GM18517 (cell line): ENCODE results near the gene IFI44L.

ENCODE experiments used
- ATAC-seq: cut with Tn5 transposase; IDR thresholded peaks from one replicate; pipeline ENCODE4 v1.9.1; 2021; ENCODE audit warnings: mild to moderate bottlenecking, moderate library complexity; ENCODE audit not compliant: unreplicated experiment

The IFI44L gene

DNA sequence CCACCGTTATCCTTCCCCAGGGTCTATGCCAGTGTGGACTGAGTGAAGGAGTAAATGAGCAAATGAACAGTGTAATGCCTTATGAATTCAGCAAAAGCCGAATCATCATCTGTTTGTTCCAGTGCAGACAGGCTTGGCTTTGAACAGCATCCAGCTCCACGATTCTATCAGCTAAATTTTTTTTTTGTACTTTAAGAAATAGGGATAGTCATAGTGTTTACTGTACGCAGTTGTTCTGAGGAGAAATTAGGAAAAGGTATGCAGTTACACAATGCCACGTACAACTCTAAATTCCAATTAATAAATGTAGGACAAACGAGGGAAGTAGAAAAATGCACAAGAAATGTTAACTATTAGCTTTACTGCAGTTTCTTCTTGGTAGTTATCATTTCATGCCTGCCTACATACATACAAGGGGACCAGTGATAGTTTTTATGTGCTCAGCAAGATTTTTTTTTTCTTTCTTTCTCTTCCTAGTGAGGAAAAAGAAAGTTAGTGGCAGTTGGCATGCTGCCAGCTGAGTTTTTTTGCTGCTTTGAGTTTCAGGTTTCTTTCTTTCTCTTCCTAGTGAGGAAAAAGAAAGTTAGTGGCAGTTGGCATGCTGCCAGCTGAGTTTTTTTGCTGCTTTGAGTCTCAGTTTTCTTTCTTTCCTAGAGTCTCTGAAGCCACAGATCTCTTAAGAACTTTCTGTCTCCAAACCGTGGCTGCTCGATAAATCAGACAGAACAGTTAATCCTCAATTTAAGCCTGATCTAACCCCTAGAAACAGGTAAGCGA, at the start of gene IFI44L:
Gene IFI44L (plus strand): TSS at position 646 of the 777 bp plus-strand sequence. CDS start 7,468 bp downstream, outside the sequence.
- peak; percentile 46 for ATAC-seq

DNA sequence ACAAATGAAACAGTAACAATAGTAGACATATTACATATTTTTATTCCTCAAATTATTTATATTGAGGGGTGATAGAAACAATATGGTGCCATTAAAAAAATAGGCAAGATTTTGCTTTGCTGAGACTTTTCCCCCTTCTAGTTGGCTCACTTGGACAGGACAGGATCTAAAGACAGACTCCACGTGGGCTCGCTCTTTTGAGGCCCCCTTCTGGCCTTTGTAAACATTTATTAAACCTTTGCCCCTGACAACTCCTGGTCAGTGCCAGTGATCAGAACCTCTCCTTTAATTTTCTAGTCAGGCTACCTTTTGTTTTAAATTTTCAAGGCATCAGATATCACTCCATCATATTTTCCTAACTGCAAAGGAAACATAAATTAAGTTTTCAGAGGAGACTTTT, 49.7 kb upstream of the IFI44L start:
- ATAC-seq: no peak

DNA sequence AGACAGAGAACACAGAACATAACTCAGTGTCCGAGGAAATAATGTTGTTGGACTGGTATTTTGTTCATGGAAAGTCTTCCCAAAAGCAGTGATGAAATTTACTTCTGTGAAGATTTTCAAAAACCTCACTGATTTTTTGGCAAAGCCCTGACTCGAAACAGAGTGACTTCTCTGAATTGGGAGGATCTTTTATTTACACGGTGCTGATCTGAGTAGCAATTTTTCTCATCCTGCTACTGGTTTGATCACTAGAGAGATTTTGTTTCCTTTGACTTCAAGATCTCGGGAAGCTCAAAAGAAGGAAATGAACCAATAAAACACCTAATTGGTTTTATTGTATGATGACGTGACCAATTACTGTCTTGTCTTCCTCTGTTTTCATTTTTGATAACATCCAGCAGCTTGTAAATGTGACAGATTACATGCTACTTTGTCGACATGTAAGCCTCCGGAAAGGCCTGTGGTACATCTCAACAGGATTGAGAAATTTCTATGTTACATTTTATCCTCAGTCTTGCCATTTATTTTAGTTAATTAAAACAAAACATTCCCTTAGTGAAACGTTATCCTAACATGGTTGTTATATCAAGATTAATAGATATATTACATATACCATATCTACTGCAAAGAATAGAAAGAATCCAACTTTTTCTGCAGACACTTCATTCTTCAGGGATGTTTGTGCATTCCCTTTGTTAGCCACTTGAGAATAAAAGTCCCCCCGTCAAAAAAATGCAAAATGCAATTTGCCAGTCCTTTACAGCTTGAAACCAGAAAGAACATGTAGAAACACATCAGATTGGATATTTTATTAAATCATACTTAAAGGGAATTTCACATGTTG, 42.8 kb upstream of the IFI44L start:
- no peak for ATAC-seq

DNA sequence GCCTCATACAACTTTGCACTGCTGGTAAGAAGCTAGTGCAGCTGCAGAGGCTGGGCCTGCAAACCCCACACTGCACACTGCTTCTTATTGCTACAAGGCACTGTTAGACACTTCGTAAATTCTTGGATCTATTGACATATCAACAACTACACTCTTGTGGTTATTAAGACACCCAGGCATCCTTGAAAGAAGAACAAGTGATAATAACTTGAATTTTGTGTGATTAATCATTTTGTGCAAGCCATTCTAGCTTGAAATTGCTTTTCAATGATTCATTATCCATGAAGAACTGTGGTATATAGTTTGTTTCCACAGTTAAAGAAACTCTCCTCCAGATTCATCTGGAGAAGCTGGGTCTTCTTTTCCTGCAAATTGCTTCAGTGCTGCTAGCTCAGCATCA, 33.7 kb upstream of the IFI44L start:
- ATAC-seq: no peak

DNA sequence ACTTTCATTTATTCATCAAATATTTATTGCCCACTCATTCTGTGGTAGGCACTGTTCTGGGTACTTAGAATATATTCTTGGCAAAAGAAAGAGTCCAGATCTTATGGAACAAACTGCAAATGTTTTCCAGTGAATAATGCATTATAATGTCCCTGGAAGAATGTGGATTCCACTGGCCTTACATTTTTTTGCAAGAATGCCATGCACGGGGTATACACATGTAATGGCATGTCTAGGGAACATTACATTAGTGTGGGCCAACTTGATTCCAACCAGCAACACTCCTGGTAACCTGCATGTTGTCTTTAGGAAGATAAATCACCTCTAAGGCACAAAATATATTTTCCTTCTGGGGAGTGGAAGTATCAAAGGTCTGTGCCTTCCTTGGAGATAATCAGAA, 33.0 kb upstream of the IFI44L start:
- no peak for ATAC-seq

DNA sequence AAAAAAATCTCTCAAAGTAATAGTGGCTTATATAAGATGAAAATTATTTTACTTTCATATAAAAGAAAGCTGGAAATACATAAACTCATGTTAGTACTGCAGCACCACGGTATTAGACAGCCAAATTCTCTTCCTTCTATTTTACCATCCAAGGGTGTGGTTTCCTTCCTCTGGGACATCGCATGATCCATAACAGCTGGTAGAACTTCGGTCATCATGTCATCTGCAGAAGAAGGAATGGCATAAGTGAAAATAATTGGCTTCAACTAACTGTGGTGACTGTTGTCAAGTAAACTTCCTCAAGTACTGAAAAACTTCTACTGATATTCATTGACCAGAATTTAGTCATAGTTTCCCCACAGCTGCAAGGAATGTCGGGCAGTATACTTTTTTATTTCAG, 28.3 kb upstream of the IFI44L start:
- ATAC-seq: no peak

DNA sequence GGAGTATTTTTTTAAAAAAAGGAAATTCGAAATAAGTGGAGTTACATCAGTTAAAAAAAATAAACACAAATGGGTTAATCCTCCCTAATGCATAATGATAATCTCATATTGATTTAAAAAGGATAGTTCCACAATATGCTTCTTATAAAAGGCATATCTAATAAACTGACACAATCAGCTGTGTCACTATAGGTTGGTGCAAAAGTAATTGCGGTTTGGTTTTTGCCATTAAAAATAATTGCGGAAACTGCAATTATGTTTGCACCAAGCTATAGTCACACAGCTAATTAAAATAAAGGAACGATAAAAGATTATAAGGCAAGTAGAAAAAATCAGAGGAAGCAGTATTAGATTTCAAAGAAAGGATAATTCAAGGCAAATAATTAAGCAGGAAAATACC, 21.0 kb upstream of the IFI44L start:
- no peak for ATAC-seq

DNA sequence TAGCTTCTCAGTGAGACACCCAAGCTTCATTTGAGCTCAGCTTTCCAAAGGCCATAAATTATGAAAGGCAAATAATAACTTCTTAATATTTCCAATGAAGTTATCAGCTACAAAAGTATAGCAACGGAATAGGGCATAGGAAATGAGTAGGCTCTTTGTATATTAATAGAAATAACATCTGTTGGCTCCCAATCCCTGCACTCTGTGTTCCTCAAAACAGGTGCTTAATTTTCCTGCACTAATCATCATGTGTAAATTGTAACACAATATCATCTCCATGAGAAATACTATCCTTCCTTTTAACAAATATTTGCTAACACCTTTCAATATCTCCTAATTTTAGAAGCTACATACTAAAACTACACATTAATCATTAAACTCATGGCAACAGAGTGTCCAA, 19.2 kb upstream of the IFI44L start:
- ATAC-seq: no peak

DNA sequence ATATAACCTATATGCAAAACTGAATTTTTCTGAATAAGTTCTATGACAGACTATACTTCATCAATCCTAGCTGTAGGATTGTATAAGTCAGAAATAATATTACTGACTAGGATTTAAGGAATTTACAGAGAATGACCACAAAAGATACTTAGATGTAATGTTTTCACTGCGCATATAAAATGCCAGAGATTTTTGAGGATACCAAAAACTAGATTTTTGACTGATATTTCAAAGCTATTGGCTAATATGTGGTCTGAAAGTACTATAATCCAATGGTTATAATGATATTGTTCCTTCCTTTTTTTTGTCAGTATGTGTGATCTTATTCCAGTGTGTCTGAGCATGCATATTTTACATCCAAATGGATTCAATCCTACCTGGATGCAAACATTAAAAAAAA, 17.0 kb upstream of the IFI44L start:
- ATAC-seq: no peak

DNA sequence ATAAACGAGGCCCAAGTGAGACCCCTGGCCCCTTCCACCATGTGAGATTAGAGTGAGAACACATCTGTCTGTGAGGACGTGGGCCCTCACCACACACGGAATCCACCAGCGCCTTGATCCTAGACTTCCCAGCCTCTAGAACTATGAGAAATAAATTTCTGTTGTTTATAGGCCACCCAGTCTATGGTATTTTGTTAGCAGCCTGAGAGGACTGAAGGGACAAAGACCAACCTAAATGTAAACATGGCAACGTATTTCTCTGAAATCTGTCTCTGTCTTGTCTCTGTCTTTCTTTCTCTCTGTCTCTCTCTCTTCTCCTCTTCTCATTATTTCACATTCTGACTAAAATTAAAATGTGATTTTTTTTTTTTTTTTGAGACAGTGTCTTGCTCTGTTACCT, 15.6 kb upstream of the IFI44L start:
- ATAC-seq: no peak

DNA sequence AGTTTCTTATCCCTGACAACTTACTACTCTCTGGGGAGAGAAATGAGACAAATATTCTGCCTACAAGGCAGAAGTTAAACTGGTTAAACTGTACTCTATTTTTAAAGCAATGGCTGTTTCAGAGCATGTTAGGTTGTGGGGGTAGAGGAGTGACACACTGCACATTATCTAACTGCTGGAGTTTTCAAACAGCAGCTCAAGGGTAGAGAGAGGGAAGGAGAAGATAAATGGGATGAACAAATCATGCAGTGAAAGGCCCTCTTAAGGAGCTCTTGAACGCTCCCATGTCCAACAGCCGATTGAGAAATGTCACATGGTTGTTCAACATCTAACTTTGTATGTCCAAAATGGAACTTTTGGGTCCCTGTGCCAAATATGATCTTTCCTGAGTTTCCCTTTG, 14.0 kb upstream of the IFI44L start:
- no peak for ATAC-seq

DNA sequence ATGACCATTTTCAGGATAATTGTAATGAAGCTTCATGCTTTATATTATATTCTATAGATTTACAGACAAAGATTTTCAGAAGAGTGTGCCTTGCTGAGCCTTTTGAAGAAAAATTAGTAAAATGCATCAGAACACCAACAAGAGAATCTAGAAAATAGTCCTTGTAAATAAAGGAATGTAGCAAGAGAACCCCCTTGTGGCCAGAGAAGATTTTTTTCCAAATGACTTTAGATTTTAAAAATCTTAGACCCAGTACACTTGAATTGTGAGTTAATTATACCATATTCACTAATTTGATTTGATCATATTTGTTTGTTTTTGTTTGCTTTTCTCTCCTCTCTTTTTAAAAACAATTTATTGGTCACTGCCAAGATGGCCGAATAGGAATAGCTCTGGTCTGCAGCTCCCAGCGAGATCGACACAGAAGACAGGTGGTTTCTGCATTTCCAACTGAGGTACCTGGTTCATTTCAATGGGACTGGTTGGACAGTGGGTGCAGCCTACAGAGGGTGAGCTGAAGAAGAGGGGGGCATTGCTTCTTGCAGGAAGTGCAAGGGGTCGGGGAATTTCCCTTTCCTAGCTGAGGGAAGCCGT, 12.8 kb upstream of the IFI44L start:
- no peak for ATAC-seq

DNA sequence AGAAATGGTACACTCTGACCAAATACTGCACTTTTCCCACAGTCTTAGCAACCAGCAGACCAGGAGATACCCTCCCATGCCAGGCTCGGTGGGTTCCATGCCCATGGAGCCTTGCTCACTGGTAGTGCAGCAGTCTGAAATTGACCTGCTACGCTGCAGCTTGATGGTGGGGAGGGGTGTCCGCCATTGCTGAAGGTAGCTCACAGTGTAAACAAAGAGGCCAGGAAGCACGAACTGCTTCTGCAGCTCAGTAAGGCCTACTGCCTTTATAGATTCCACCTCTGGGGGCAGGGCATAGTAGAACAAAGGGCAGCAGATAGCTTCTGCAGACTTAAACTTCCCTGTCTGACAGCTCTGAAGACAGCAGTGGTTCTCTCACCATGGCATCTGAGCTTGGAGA, 12.3 kb upstream of the IFI44L start:
- ATAC-seq: no peak

DNA sequence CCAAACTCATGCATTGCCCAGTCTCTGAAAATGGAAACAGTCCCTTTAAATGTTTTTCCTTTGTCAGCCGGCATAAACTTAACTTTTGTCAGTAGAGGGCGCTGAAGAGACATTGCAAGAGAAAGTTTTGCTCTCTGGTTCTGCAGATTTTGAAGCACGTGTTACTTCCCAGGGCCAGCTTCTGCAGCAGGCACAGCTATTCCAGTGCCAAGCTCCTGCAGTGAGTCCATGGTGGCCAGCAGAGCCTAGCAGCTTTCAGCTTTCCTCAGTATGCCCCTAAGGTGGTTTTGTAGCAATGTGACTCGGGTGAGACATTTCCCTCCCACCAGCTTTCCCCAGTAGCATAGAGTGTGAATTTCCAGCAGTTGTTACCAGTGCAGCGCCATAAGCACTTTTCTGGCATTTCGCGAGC, 2.6 kb upstream of the IFI44L start:
- ATAC-seq: peak; percentile 53

DNA sequence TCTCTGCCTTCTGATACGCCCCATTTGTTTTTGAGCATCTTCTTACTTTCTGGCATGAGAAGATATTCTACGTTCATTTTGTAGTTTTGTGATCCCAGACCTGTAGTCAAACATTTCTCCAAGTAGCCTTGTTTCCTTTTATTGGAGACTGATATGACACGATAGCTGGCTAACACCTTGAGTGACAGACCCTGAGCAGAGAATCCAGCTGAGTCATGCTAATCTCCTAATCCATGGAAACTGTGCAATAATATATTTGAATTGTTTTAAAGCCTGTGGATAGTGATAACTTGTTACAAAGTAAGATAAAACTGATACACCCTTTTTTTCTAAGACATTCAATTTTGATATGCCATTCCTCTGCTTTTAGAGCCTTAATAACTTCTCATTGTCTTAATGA, 1.2 kb upstream of the IFI44L start:
- ATAC-seq: no peak

DNA sequence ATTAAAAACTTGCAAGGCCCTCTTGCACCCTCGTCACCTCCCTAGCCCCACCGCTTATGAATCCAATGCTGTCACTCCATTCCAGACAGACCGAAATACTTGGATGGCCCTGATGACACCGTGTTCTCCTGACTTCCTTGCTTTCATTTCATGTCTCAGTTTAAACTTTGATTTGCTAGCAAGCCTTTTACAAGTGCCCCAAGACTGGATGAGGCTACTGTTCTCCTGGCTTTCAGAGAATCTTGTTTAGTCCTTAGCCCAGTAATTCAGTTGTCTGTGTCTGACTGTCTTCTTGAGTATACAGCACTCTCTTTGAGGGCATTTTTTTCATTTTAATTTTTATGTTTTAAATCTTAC, 824 bp upstream of the IFI44L start:
- ATAC-seq: no peak

DNA sequence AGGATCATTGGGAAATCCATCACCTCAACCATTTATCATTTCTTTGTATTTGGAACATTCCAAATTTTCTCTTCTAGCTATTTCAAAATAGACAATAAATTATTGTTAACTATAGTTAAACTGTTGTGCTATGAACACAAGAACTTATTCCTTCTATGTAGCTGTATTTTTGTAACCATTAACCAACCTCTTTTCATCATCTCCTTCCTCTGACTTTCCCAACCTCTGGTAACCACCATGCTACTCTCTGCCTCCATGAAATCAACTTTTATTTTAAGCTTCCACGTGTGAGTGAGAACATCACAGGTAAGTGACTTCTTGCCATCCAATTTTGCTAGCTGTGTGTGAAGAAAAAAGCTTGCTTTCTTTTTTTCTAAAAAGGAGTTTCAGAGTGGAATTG, 418 bp downstream of the IFI44L start:
- ATAC-seq: no peak

DNA sequence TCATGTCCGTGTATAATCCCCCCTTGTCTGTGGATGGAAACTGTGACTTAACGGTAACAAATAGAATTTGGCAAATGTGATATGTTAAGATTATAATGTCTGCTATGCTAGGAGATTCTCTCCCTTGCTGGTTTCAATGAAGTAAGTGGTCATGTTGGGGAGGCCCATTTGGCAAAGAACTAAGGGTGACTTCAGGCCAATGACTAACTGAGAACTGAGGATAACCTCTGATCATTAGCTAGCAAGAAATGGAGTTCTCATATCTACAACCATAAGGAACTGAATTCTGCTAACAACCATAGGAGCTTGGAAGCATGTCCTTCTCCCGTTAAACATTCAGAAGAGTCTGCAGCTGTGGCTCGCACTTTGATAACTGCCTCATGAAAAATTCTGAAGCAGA, 2.3 kb downstream of the IFI44L start:
- no peak for ATAC-seq

DNA sequence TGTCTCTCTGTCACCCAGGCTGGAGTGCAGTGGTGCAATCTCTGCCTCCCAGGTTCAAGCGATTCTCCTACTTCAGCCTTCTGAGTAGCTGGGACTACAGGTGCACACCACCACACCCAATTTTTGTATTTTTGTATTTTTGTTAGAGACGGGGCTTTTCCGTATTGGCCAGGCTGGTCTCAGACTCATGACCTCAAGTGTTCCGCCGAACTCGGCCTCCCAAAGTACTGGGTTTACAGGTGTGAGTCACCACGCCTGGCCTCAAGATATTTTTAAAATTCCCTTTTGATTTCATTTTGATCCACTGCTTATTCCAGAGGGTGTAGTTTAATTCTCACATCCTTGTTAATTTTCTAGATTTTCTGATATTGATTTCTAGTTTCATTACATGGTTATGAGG, 3.8 kb downstream of the IFI44L start:
- no peak for ATAC-seq

DNA sequence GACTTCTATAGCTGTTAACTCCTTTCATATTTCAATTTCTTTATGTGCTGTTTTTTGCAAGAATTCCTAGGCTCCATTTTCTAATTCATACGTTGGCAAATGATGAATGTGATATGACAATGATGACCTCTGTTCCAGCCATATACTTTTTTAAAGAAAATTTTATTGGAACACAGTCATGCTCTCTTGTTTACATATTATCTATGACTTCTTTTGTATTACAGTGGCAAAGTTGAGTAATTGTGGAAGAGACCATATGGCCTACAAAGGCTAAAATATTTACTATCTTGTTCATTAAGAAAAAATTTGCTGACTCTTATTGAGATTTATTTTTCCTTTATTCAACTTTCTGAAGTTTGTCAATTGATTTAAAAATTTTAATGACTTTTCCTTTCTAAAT, 7.1 kb downstream of the IFI44L start:
- ATAC-seq: no peak

DNA sequence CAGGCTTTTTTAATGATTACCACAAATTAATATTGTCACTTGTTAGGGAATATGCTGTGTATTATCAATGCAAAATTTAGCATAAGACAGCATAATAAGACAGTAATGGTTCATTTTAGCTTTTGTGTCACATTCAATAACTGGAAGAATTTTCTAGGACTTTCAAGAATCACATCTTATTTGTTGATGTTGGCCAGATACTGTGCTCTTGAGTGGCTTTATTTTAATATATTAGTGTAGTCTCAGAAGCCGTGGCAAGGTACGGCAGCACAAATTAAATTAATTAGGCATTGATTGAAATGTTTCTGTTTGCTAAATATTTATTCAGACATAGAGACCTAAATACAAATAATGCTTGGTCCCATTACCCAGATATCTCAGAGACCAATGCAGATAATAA, 10.4 kb downstream of the IFI44L start:
- no peak for ATAC-seq

DNA sequence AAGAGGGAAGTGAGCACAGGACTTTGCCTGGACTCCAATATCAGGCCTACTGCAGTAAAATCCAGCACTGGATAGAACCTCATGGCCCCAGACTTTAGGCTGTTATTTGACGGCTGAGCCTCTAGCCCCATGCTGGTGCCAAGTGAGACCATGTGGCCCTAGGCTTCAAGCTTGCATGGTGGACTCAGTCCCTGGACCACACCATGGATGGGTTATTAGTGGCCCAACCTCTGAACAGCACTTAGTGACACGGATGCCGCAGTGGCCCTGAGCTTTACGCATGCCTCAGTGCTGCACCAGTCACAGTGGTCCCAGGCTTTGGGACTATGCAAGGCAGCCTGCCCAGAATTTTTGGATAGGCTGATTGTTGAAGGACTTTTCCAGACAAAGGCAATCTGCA, 13.0 kb downstream of the IFI44L start:
- no peak for ATAC-seq
